GM12872 (cell line): ENCODE data around the gene PDYN.

Experiments used
- CTCF ChIP-seq: IDR thresholded peaks from 3 replicates; pipeline ENCODE4 v1.5.1; 2011; ENCODE audit warnings: low read depth, mild to moderate bottlenecking, low read length, moderate library complexity; ENCODE audit not compliant: insufficient read depth

The PDYN gene

DNA sequence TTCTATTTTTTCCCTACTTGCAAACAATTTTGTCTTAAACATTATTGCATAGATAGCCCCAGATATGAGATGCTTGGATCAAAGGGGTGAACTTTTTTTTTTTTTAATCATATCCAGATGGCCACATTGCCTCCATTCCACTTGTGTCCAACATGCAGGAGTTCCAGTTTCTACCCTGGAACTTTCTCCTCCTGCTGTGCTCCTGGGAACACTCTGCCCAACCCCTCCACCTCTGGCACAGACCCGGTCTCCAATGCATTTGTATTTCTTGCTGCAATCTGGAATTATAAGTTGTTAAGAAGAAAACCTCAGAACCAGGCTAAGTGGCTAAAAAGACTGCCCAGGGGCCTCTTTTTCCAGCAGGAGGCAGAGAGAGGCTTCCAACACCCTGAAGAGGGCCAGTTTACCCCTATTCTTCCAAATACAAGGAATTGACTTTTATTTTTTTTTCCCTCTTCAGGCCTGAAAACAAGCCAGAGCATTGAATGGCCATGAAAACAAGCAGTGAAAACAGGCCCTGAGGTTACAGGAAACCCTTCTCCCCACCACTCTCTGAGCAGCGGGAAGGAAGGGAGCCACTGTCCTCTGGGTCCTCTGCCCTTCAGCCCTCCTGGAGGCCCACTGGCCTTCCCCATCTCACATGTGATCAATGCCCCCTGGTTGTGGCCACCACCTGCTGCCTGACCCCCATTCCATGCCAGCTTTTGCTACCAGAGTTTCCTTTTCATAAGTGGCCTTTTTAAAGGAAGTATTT, 44.3 kb downstream of the PDYN start:
- TF ChIP-seq CTCF: no peak

GRCh38 chr20:1947535-1947846, 46.4 kb downstream of the PDYN start:
- TF ChIP-seq CTCF: no peak

DNA sequence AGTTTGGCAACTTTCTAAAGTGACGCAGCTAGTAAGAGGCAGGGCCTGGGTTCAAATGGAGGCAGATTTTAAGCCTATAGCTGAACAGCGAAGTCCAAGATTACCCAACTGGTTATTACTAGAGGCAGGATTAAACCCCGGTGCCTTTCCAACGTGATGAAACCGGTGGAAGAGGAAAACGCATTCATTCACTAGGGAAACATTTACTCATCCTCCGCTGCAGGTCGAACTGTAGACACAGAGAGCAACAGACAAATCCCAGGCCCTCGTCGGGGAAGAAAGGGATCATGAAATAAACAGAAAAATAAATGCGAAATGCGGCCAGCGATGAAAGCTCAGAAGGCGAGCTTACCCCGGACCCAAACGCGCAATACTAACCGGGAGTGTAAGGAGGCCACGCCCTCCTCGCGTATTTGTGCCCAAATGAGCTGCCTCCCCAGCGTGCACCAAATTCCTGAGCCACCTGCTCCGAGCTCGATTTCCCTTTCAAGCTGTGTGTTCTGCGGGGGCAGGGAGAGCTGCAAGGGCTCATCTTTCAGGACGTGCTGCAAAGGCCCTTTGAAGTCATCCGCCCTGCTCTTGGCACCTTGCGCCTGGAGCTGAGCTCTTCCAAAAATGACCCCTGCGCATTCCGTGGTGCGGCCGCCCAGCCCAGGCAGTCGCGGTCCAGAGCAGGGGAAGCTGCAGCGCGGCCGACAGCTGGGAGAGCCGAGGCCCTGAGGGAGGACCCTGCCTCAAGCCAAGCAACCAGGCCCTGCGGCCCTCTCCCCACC, 46.9 kb downstream of the PDYN start:
- TF ChIP-seq CTCF: no peak

DNA sequence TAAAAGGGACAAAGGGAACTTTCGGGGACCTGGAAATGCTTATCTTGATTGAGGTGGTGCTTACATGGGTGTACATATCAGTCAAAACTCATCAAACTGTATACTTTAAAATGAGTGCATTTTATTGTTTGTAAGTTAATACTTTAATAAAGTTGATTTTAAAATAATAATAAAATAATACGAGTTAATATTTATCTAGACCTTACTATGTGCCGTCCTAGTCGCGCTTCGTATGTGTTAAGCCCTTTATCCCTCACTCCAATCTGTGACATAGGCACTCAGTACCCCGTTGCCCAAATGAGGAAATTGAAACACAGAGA, 47.5 kb downstream of the PDYN start:
- TF ChIP-seq CTCF: no peak

DNA sequence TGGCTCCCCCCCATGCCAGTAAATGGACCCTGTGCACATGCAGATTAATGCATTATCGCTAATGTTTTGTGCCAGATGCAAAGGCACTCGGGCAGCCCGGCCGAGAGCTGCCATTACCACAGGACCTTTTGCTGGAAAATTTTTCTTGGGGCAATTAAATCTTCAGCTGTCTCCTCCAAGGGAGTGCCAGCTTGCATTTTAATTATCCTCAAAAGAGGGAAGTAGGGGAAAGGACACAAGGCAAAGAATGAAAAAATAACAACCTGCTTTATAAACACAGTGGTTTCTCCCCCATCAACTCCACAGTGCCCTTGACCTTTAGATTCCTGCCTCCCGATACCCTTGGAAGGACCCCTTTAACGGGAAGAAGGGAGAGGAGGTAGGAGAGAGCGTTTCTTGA, 48.2 kb downstream of the PDYN start:
- no peak for TF ChIP-seq CTCF

DNA sequence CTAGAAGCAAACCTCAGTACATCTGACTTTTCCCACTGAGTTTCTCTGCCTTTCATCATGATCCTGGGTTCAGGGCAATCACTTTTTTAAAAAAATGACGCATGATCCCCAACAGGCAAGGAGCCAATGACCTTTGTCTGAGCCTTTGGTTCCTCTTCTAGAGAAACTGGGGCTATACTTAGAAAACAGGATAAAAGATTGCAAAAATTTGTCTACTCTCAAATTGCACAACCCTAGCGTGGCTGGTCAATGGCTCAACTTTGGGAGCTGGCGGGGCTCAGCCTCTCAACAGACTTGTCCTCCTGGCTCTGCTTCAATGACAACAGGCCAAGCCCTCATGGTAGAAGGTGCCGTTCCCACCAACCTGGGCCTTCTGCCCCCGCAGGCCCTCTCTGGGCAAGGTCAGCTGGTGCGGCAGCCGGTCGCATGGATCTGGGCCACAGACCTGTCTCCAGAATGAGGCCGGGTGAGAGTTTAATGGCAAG, 48.7 kb downstream of the PDYN start:
- TF ChIP-seq CTCF: no peak

DNA sequence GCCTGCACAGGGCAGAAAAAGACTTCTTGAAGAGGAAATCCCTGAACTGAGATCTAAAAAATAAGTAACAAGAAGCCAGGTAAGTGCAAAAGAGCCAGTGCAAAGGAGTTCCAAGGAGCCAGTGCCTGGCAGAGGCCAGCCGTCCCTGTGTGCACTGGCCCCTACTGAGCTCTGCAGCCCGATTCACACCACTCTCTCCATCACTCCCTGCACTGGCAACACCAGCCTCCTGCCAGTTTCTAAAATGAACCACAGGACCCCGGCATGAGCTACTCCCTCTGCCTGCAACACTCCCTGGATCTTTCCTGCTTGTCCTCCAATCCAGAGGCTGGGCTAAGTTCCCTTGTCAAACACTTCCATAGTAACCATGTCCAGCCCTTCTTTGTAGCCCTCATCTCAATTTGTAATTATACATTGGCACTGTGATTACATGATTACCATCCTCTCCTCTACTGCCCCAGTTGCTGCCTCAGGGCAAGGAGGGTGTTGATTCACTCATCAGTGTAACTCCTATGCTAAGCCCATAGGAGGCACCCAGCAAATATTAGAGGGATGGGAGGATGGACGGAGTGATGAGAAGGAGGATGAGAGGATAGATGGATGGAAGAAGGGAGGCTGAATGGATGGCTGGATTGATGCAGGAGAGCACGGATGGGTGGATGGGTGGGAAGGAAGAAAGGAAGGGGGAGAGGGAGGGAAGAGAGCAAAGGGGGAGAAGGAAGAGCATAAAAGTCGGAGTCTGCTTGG, 49.3 kb downstream of the PDYN start:
- no peak for TF ChIP-seq CTCF
